CD14-positive monocyte (primary cell): ENCODE results near the gene CABP1. TPM values are rescaled to one million over a fixed set of nuclear protein-coding genes. Genes with fewer than 3 reads are reported as not detected.

Source experiments
- DNase-seq, 3 donors: peaks; one replicate each; pipeline ENCODE4 v3.0.0-alpha.2; 2011 to 2022
- H2AFZ ChIP-seq: 2 replicates; pipeline ENCODE4 v1.6.0; 2012; ENCODE audit warnings: mild to moderate bottlenecking, low read depth, low read length, inconsistent platforms; ENCODE audit not compliant: insufficient read depth, poor library complexity, severe bottlenecking
- H3K27ac ChIP-seq, 2 donors: 1 replicate in 1 of 2; 2 replicates in 1 of 2; pipeline ENCODE4 v1.5.1; 2012 to 2013; ENCODE audit warnings: low read length in 2 of 2, control low read depth in 1 of 2, inconsistent platforms in 1 of 2, low read depth in 1 of 2, mild to moderate bottlenecking in 1 of 2
- H3K27me3 ChIP-seq, 2 donors: one replicate each; pipeline versions ENCODE4 v1.6.0 to v1.6.1; 2011 to 2013; ENCODE audit warnings: low read length in 2 of 2; ENCODE audit not compliant: control insufficient read depth in 2 of 2, insufficient read depth in 2 of 2
- H3K36me3 ChIP-seq, 2 donors: replicated peaks in 1 of 2; 1 replicate in 1 of 2; 2 replicates in 1 of 2; pipeline versions ENCODE4 v1.5.1 to v1.6.1; 2012 to 2013; ENCODE audit warnings: low read length in 2 of 2, control low read depth in 1 of 2, inconsistent platforms in 1 of 2, mild to moderate bottlenecking in 1 of 2; ENCODE audit not compliant: insufficient read depth in 2 of 2, control insufficient read depth in 1 of 2
- H3K4me1 ChIP-seq, 2 donors: 1 replicate in 1 of 2; 2 replicates in 1 of 2; pipeline versions ENCODE4 v1.5.1 to v1.6.1; 2012 to 2013; ENCODE audit warnings: low read length in 2 of 2, control low read depth in 1 of 2, inconsistent platforms in 1 of 2, mild to moderate bottlenecking in 1 of 2, moderate library complexity in 1 of 2; ENCODE audit not compliant: insufficient read depth in 2 of 2, control insufficient read depth in 1 of 2
- H3K4me2 ChIP-seq: replicated peaks from 2 replicates; pipeline ENCODE3; 2012; ENCODE audit warnings: low read length, moderate library complexity, mild to moderate bottlenecking; ENCODE audit not compliant: poor library complexity, severe bottlenecking; ENCODE audit errors: extremely low read depth
- H3K4me3 ChIP-seq, 3 experiments: fragments of 200-600 bp in 1 of 3; sonication (generic) in 1 of 3; replicated peaks in 1 of 3; 1 replicate in 2 of 3; 2 replicates in 1 of 3; pipeline ENCODE4 v1.5.1; 2011 to 2013; ENCODE audit warnings: low read length in 3 of 3, mild to moderate bottlenecking in 3 of 3, control low read depth in 2 of 3, low read depth in 2 of 3, inconsistent platforms in 1 of 3, moderate library complexity in 1 of 3
- H3K79me2 ChIP-seq: 2 replicates; pipeline ENCODE4 v1.6.0; 2012; ENCODE audit warnings: mild to moderate bottlenecking, control low read depth, inconsistent platforms, low read length, moderate library complexity; ENCODE audit not compliant: insufficient read depth
- H3K9ac ChIP-seq: 2 replicates; pipeline ENCODE4 v1.6.0; 2017; ENCODE audit warnings: low read length, mild to moderate bottlenecking; ENCODE audit not compliant: insufficient read depth, poor library complexity, severe bottlenecking
- H3K9me3 ChIP-seq, 2 donors: replicated peaks in 1 of 2; 1 replicate in 1 of 2; 2 replicates in 1 of 2; pipeline versions ENCODE4 v1.5.1 to v1.6.1; 2012 to 2013; ENCODE audit warnings: low read length in 2 of 2, control low read depth in 1 of 2; ENCODE audit not compliant: control insufficient read depth in 1 of 2, insufficient read depth in 1 of 2
- H4K20me1 ChIP-seq: 2 replicates; pipeline ENCODE4 v1.6.0; 2012; ENCODE audit warnings: mild to moderate bottlenecking, low read length, control low read depth, moderate library complexity; ENCODE audit not compliant: insufficient read depth
- H3K27ac Mint-ChIP-seq, 7 donors: one replicate each; pipeline ENCODE4 v1.8.0; 2020; ENCODE audit warnings: mild to moderate bottlenecking in 7 of 7, mixed read lengths in 7 of 7, moderate library complexity in 6 of 7, inconsistent platforms in 2 of 7
- H3K27me3 Mint-ChIP-seq, 3 donors: one replicate each; pipeline ENCODE4 v1.8.0; 2021 to 2022; ENCODE audit warnings: low read depth in 3 of 3, mild to moderate bottlenecking in 3 of 3, mixed read lengths in 3 of 3, moderate library complexity in 3 of 3, inconsistent platforms in 1 of 3
- H3K36me3 Mint-ChIP-seq, 2 donors: one replicate each; pipeline ENCODE4 v1.8.0; 2020; ENCODE audit warnings: mixed read lengths in 2 of 2, inconsistent platforms in 1 of 2, mild to moderate bottlenecking in 1 of 2
- H3K4me1 Mint-ChIP-seq: one replicate; pipeline ENCODE4 v1.8.0; 2020; ENCODE audit warnings: mild to moderate bottlenecking, mixed read lengths
- H3K4me3 Mint-ChIP-seq, 2 donors: one replicate each; pipeline ENCODE4 v1.8.0; 2020; ENCODE audit warnings: mild to moderate bottlenecking in 2 of 2, mixed read lengths in 2 of 2, moderate library complexity in 1 of 2
- H3K9me3 Mint-ChIP-seq, 7 donors: one replicate each; pipeline ENCODE4 v1.8.0; 2020 to 2022; ENCODE audit warnings: mixed read lengths in 7 of 7, mild to moderate bottlenecking in 6 of 7, moderate library complexity in 6 of 7, inconsistent platforms in 2 of 7
- WGBS: methylation state at CpG from one replicate; pipeline ENCODE4 v1.1.5; 2013; ENCODE audit warnings: missing lambda C conversion rate; ENCODE audit not compliant: insufficient coverage; 5-methylcytosine and 5-hydroxymethylcytosine counted together
- intact Hi-C, 2 donors: fragments of 100-400 bp; cut with micrococcal nuclease; formaldehyde crosslinking; loops; one replicate each; pipeline versions ENCODE4 v1.15.0 to v1.15.1; 2023
- polyA plus RNA-seq, 3 donors: library from polyadenylated mRNA; depleted of rRNA in 1 of 3; unstranded in 2 of 3; stranded (reverse) in 1 of 3; fragments of 300-500 nt in 2 of 3; fragments of >200 nt in 1 of 3; fragmentation: Illumina TruSeq in 2 of 3; gene quantifications; 1 replicate in 2 of 3; 2 replicates in 1 of 3; pipeline ENCODE4 v1.2.3, GENCODE V29; 2012 to 2021
- TF ChIP-seq, protein P1 (sequence below): fragments of 200-600 bp; IDR thresholded peaks from one replicate; pipeline ENCODE4 v1.8.0; 2022; ENCODE audit warnings: antibody characterized with exemption, mild to moderate bottlenecking

The CABP1 gene
- polyA plus RNA-seq, 3 donors = 0.19 to 0.43 TPM; not detected in 1

DNA sequence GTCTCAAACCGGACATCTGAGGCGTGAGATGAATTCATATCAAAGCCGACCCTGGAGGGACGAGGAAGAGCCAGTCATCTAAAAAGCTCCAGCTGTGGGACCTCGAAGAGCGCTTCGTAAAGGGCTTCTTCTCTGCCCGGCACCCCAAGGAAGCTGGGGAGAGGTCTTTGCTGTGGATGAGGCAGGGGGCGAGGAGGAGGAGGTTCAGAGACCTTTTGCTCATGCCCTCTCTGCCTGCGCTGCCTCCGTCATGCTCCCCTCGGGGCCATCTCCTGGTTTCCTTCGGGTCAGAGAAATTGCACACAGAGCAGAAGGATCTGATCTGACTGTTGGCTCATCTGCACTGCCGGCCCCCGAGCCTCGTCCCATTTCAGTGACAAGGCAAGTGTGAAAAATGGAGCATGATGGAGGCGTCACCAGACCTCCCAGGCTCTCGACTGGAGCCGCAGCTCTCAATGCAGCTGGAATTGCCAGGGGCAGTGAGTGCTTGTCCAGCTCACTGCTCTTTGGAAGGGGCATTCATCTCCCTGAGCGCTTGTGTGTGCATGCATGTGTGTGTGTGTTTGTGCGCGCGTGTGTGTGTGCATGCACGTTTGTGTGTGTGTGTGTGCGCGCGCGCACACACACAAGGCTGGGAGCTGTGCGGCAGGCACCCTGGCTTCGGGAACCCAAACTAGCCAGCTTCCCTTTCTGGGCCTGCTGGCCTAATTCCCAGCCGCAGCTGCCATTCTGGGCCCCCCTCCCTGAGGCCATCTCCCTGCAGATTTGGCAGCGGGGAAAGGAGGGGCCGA lies 9.2 kb downstream of the CABP1 start:
- Mint-ChIP-seq H3K27ac (peak overlapping the region in 4 of 7 donors; percentile 5 to 64 (median 26)), H3K4me3 (peak overlapping the region; percentile 76 to 93), H3K4me1 (peaks cover 62% of the 10 kb centered on the region), H3K27me3 (peaks cover 22 to 41% (median 26%) of the 10 kb centered on the region in 3 donors), H3K36me3 (peaks cover 0 to 3% of the 10 kb centered on the region in 2 donors), H3K9me3 (peaks cover 0 to 2% (median 0%) of the 10 kb centered on the region in 7 donors)
- intact Hi-C loops = loop anchor here (2.0 to 10.0 kb wide), 6 partner anchors 37 to 455 kb away; partner anchors contain the start of genes MLEC (in 2 of the 2), HNF1A (in 1 of the 2) and UNC119B (in 1 of the 2)
- Histone ChIP-seq H3K9ac (no peak overlapping the region), H3K4me2 (peak overlapping the region; percentile 75), H4K20me1 (no peaks in the 10 kb centered on the region), H3K79me2 (no peaks in the 10 kb centered on the region), H2AFZ (peak overlapping the region; percentile 72), H3K9me3 (no peaks in the 10 kb centered on the region), H3K27me3 (peaks cover under 1 to 15% of the 10 kb centered on the region in 2 donors), H3K36me3 (no peaks in the 10 kb centered on the region), H3K27ac (no peak overlapping the region), H3K4me1 (peaks cover 52 to 59% of the 10 kb centered on the region in 2 donors), H3K4me3 (peak overlapping the region; percentile 2 to 69 (median 3))
- DNase-seq = peak in 1 of 3 donors; percentile 18
- WGBS = 1% methylated on average over 27 of the region's 33 CpGs
- TF ChIP-seq, protein P1, sequence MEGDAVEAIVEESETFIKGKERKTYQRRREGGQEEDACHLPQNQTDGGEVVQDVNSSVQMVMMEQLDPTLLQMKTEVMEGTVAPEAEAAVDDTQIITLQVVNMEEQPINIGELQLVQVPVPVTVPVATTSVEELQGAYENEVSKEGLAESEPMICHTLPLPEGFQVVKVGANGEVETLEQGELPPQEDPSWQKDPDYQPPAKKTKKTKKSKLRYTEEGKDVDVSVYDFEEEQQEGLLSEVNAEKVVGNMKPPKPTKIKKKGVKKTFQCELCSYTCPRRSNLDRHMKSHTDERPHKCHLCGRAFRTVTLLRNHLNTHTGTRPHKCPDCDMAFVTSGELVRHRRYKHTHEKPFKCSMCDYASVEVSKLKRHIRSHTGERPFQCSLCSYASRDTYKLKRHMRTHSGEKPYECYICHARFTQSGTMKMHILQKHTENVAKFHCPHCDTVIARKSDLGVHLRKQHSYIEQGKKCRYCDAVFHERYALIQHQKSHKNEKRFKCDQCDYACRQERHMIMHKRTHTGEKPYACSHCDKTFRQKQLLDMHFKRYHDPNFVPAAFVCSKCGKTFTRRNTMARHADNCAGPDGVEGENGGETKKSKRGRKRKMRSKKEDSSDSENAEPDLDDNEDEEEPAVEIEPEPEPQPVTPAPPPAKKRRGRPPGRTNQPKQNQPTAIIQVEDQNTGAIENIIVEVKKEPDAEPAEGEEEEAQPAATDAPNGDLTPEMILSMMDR = peak; percentile 74

DNA sequence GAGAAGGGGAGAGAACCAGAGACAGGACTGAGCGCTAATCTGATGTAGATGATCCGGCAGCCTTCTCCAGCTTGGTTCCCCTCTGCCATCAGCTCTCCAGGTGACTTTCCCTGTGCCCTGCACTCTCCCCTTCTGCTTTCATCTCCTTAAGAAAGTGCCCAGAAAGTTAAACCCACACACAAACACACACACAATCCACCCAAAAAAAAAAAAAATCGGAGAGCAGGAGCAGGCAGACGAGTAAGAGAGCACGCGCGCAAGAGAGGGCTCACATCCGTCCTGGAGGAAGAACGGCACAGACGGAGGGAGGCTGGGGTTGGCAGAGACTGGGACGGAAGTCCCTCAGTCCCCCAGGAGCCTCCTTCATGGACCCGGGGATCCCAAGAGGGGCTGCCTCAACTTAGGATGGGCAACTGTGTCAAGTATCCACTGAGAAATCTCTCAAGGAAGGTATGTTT lies 9.8 kb downstream of the CABP1 start:
- Histone ChIP-seq H3K9ac (no peak overlapping the region), H3K9me3 (no peaks in the 10 kb centered on the region), H3K27ac (no peak overlapping the region), H3K36me3 (no peaks in the 10 kb centered on the region), H4K20me1 (no peaks in the 10 kb centered on the region), H3K4me2 (peak overlapping the region; percentile 75), H2AFZ (peak overlapping the region; percentile 72), H3K4me3 (peak overlapping the region in 1 of 3 experiments; percentile 69), H3K27me3 (peaks cover 0 to 9% of the 10 kb centered on the region in 2 donors), H3K4me1 (peaks cover 54 to 64% of the 10 kb centered on the region in 2 donors), H3K79me2 (no peaks in the 10 kb centered on the region)
- Mint-ChIP-seq H3K36me3 (peaks cover 0 to 3% of the 10 kb centered on the region in 2 donors), H3K4me3 (peak overlapping the region in 1 of 2 donors; percentile 93), H3K9me3 (peaks cover 0 to 1% (median 0%) of the 10 kb centered on the region in 7 donors), H3K27ac (peak overlapping the region in 1 of 7 donors; percentile 5), H3K27me3 (peaks cover 19 to 35% (median 21%) of the 10 kb centered on the region in 3 donors), H3K4me1 (peaks cover 67% of the 10 kb centered on the region)
- TF ChIP-seq, protein P1 = no peak
- intact Hi-C loops = loop anchor here in 1 of 2 donors (5.0 kb wide), 1 partner anchor 37 kb away; the partner anchor contains the start of gene MLEC
- no peak for DNase-seq
- 43% methylated on average over 9 of the region's 12 CpGs for WGBS
